Globus pallidus (tissue), 1 donor: ENCODE measurements around the gene TRAF6.
"Not testable (repeated sequence)": the region's sequence is repeated elsewhere in the genome, so short reads cannot be mapped to it uniquely, and the experiment has no call there.

Experiments used
- DNase-seq: peaks from one replicate; pipeline ENCODE4 v3.0.0-alpha.2; 2015; ENCODE audit warnings: low spot score

The TRAF6 gene

DNA sequence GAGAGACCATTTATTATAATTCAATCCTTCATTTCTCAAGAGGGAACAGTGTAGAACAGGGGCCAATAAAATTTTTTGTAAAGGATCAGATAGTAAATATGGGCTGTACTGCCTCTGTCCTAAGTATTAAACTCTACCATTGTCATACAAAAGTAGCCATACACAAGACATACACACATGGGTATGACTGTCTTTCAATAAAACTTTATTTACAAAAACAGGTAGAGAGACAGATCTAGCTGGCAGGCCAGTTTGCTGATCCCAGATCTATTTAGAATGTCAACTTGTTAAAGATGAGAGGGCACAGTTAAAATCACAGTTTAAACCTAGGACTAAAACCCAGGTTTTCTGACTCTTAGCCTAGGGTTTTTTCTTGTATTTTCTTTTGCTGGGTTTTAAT lies 16.7 kb downstream of the TRAF6 start:
- no peak for DNase-seq

DNA sequence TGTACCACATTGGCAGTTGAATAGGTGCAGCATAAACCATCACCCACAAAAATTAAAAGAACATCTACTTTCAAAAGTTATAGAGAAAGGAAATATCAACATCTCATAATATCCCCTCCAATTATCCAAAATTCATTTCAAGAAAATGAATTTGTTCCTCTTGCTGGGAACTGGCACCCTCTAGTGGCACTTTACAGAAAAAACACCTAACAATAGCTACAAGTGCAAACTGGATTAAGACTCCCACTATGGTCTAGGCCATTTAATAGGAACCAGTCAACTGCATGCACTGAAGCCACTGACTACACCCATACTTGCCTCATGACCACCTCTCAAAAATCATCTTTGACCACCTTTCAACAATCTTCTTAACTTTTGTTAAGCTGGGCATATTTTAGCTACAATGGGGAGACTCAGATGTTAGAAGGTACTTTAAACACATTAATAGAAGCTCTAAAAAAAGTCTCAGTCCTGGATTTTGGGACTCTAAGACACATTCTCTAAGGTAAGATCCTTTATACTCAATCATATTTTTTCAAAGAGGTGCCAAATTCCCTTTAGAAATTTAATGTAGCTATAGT lies 17.3 kb downstream of the TRAF6 start:
- DNase-seq, result peak; percentile 59

DNA sequence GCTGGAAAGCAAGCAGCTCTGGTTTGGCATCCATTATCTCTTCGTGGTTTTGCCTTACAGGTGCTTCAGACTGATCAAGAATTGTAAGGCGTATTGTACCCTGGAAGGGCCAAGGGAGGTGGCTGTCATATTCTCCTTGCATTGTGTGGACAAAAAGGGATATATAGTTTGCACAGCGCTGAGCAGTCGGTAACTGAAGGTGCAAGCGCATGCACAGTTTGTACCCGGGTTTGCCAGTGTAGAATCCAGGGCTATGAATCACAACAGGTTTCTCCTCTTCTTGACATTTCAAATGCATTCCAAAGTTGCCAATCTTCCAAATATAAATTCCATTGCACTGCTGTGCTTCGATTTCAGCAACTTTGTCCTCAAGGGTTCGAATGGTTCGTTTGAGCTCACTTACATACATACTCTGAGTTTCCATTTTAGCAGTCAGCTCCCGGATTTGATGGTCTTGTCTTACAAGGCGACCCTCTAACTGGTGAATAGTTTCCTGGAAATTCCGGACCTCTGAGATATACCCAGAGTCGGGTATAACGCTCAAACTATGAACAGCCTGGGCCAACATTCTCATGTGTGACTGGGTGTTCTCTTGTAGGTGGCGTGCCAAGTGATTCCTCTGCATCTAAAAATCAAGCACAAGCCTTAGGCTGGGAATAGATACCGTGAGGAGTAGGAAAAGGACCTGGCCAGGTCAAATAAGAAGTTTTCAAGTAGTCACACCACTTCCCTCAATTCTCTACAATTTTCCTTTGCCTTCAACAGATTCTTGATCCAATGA lies 19.9 kb downstream of the TRAF6 start:
- DNase-seq, result no peak

DNA sequence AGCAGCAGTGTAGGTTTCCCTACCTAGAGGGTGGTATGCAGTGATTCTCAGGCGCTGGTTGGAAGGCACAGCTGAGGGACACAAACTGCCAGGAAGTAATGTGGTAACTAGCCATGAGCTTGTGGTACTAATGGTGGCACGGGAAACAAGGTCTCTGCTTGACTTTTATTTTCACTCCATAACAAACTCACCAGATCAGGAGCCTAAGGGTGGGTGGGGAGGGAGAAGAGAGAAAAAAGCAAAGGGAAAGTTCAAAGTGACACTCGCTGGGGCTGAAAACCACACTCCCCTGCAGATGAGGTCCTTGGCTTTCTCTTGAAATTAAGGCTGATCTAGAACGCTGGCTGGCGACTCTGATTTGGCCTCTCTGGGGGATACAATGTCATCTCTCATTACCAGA lies 22.0 kb downstream of the TRAF6 start:
- DNase-seq, result no peak

DNA sequence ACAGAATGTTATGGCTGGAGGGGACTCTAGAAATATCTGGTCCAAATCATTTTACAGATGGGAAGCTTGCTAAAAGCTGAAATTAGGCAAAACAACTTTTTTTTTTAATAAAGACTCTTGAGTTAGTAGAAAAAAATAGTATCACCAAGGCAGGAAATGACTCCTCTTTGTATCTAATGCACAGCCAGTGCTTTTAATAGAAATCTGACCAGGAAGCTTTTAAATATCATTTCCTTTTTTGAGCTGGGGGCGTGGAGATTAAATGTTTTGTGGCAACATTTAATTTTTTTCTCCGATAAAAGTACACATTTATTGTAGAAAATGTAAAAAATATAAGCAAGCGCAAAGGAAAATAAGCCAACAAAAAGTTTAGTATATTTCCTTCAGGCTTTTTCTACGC lies 22.5 kb downstream of the TRAF6 start:
- no peak for DNase-seq

DNA sequence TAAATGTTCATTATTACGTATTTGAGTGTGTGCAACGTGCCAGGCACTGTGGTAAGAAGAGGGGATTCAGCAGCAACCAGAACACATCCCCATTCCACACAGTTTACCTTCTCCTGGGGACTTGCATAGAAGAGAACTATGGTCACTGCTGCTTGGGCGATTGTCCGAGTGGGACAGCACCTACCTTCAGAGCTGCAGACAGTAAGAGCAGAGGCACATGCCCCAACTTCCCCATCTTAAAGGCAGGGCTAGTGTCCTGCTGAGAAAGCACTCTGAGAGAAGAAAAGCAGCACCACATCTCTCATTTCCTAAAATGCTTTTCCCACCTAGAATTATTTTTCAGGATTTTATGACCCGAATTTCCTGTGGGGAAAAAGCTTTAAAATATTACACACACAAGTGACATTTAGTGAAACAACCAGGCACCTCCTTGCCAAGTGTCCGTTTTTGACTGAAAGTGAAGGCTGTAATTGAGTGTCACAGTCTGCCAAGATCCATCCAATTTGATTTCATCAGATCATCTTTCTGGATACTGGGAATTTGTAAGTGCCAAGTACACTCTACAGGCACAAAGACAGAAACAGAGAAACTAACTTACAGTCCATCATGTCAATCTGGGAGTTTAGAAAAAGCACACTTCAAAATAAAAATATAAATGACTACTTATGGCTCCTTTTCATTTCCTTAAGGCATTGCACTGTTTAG lies 24.6 kb downstream of the TRAF6 start:
- DNase-seq, result no peak

DNA sequence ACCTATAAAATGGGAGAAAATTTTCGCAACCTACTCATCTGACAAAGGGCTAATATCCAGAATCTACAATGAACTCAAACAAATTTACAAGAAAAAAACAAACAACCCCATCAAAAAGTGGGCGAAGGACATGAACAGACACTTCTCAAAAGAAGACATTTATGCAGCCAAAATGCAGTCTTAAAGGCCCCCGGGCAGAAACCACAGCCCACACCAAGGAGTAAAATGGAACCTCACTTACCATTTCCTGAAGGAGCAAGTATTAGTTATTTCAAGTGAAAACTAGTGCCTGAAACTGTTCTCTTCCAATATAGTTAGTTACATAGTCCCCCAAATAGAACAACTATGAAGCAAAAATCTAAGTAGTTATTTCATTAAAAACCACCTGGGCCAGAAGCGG lies 27.0 kb downstream of the TRAF6 start:
- not testable (repeated sequence) for DNase-seq

DNA sequence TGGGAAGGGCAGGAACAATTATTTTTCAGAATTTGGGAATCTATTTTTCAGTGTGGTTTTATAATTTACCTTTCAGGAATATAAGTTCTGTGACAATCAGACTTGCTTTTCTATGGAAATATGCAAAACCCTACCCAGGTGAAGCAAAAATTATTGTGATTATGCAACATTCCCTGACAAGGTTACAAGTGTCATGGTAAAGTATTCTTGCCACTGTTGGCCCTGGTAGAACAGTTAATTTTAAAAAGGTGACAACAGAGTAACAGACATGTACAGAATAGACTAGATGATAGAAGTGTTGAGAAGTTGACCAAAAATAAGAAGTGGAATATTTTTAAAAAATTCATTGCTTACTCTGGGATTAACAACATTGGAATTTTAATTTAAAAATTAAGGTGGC lies 29.2 kb downstream of the TRAF6 start:
- DNase-seq, result no peak

DNA sequence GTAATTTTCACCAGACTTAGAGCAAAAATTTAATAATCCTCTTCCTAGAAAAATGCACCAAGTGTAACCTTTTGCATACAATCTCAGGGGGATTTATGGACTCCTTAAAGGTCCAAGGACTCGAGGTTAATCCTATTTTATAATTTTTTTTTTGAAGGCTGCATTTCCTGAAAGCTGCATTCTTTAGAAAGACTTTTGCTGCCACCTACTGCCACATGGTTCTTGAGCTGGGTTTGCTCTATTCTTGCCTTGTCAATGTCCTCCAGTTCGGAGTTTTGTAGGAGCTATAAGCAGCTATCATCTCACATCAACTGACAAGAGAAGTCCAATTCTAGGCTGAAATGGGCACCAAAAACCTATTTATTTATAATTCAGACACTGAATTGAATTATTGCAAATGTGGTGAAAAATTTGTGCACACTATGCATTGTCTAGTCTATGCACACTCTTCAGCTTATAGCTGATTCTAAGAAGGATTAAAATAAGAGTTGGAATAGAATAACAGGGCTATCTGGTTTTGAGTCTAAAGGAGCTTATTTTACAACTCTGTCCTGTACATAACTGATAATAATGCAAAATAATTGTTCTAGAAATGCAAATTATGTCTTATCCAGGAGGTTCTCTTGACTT lies 31.3 kb downstream of the TRAF6 start:
- DNase-seq, result peak; percentile 73

DNA sequence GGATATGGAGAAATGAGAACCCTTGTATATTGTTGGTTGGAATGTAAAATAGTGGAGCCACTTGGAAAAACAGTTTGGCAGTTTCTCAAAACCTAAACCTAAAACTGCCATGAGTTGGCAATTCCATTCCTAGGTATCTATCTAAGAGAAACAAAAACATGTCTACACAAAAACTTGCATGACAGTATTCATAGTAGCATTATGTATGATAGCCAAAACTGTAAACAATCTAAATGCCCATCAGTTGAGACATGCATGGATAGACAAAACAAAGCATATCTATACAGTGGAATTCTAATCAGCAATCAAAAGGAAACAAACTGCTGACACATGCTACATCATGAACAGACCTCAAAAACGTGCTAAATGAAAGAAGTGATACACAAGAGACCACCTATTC lies 34.9 kb downstream of the TRAF6 start:
- no peak for DNase-seq

DNA sequence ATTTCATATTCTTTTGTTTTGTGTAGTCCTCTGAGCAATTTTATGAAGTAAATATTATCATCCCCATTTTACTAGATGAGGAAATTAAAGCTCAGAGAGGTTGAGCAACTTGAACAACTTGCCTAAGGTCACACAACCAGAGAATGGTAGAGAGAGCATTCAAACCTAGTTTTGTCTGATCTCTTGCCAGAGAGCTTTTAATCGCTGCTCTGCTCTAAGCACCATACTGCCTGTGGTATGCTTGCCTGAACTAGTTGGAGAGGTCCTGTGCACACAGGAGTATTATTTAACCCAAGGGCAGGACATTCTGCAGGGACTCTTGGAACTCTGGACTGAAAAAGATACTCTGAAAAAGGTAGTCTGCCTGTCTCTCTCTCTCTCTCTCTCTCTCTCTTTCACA lies 38.5 kb downstream of the TRAF6 start:
- no peak for DNase-seq

DNA sequence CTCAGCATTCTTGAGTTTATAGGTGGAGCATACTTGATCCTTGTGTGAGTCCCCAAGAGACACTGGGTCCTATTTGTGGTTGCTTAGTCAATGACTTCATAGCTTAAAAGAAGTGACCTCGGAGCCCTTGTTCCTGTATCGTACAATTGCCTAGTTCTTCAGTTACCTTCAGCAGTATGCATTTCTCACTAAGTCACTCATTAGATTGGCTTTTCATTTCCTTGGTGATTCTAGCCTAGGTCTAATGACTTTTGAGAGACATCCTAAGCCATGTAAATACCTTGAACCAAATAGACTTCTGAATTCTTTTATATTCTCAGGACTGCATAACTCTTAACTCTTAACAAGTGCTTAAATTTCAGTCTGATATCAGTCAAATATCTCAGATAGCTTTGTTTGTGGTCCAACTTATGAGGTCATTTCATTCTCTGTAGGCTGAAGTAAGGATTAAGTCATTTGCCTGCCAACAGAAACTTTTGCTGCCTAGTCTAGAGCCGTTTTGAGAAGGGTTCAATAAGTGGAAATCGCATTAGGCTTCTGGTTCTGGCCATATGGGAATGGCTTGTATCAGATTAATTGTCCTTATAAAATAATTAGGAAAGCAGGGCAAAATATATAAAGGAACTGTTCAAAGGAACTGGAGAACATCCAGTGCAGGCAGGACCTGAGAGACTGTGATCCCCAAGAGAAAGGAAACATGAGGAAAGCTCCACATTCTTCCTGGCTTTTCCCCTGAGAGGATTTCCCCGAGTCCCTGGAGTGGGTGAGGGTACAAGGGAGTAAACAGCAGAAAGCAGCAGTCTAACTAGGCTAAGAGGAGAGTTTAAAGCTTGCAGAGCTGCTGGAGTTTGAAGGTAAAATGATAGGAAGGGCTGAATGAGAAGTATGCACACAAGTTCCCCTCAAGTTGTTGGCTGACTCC lies 39.9 kb downstream of the TRAF6 start:
- DNase-seq, result no peak

DNA sequence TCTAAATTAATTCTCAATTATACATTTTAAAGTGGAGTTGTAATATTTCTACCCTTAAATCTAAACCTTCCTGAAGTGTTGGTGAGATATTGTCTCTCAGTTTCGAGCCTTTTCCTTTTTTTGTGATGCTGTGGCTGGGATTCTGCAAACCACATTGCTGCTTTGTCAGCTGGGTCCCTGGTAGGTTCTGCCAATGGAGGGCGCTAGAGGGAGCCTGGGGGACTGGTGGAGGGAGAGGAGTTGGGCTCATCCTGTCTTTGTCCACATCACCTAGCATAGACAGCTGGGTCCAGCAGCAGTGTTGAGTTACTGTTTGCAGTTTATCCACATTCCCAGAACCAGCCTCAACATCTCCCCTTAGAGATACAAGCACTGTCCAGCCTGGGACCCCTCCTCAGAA lies 41.0 kb downstream of the TRAF6 start:
- DNase-seq, result no peak

DNA sequence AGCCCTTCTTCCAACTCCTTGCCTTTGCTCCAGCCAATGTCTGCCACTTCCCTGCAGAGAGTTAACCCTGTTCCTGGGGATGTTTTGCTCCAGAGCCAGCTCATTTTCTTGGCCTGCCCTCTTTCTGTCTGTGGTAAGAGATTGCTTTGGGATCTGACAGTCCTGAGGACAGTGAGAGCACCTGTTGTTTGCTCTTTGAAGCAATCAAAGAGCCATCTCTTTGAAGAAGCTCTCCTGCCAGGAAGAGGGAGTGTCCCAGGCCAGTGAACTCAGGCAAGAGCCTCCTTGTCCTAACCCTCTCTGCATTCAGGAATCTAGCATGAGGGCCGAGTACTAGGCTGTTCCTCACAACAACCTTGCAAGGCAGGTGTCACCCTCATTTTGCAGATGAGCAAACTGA lies 42.2 kb downstream of the TRAF6 start:
- no peak for DNase-seq

DNA sequence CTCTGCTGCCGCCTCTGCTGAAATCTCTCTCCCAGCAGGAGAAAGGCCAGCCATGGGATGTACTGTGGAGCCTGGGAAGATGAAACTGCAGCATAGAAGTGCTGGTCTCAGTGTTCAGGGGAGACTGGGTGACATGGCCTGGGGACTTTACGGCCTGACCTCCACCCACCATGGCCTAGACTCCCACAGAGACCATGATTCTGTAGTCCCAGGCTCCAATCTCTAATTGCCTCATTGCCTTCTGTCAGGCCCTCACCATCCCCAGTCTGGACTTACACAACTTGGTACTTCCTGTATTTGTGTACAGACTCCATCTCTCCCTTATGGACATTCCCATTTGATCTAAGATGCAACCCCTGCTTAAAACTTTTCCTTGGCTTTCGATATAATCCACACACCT lies 43.1 kb downstream of the TRAF6 start:
- DNase-seq, result no peak

DNA sequence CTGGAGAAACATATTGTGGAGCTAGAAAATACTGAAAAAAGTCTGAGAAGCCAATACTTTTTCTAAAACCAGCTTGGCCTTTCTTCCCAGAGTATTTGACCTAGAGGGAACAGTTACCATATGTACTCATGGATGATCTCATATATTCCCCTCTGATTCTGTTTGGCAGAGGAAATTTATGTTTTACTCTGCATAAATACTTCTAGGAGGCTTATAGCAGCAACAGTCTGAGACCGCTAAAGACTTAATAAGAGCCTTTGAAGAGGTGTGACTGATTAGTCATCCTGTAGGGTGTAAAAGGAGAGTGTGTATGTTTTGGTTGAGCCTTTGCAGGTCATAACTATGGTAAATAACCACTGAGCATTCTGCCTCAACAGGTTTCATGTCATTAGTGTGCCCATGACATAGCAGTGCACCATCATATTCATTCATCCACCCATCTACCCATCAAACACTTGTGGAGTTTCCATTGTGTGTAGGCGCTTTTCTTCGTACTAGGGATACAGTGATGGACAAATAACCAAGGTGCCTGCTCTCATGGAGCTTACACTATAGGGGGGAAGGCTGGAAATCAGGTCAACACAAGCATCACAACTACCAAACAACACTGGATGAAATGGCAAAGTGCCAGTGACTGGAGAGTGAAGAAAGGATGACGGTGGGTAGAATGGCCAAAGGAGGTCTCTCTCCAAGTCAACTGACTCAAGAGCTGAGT lies 44.5 kb downstream of the TRAF6 start:
- DNase-seq, result no peak

DNA sequence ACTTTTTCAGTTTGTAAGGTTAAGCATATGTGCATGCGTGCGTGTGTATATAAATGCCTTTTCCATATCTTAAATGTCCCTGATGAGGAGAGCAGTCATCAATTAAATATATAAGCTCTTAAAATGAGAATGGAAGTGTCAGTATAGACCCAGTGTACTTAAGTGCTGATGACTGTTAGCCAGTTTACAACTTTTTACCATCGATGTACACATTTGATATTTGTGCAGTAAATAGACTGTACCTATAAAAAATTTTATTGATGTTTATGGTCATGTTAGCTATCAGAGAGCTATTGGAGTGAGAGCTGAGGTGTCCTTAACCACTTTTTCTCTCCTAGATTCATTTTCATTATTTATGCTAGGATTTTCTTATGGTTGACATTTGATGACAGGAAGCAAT lies 45.4 kb downstream of the TRAF6 start:
- no peak for DNase-seq

DNA sequence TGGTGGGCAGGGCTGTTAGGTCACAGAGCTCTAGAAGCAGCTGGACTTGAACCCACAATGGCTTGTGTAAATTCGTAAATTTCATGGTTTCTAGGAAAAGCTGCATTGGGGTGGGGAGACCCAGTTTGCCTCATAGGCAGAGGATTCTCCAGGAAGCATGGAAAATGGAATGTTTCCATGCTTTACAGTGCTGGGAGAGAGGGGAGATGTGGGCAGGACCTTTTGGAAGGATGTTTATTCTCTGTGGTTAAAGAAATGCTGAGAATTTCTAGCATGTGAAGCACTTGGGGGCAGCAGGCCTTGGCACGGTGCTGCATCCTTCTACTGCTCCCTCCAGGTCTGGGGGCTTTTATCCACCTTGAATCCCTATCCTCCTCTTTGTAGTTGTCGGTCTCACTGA lies 46.3 kb downstream of the TRAF6 start:
- no peak for DNase-seq

DNA sequence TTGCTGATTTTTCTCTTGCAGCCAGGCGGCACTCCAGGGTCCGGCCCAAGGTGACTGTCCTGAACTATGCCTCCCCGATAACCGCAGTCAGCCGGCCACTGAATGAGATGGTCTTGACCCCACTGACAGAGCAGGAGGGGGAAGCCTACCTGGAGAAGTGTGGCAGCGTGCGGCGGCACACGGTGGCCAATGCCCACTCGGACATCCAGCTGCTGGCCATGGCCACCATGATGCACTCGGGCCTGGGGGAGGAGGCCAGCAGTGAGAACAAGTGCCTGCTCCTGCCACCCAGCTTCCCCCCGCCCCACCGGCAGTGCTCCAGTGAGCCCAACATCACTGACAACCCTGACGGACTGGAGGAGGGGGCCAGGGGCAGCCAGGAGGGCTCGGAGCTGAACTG lies 47.8 kb downstream of the TRAF6 start:
- no peak for DNase-seq

DNA sequence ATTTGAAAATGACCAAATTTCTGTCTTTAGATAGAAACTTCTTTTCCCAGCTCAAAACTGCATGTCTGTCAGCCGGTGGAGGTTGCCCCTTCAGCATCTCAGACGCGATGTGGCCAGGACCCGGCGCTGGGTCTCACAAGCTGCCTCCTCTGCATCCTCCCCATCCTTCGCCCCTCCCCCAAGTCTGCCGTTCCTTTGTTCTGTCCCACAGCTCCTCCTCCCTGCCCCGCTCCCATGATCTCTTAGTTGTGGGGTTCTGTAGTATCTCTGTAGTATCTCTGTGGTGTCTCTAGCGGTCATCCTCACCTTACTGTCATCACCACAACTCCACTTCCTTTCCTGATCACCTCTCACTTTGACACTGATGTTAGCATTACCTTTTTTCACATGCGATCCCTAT lies 49.9 kb downstream of the TRAF6 start:
- DNase-seq, result no peak

DNA sequence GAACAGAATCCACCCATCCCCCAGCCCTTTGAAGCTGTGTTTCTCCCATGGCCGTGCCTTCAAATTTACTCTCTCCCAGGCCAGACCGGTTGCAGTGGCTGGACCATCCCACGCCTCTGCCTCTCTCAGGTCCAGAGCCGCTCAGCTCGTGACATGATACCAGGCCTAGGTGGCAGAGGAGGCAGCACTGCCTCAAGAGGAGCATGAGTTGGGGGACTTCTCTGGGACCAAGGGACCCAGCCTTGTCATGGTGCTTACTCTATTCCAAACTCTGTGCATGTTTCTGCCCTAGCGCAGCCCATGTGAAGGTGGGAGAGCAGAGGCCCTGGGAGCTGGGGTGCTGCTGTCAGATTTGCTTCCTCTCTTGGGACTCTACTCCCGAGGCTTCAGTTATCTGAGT lies 51.0 kb downstream of the TRAF6 start:
- DNase-seq, result no peak
